GM21360 (cell line): ENCODE results near the gene NUP160.
A peak's percentile ranks its signal among the peaks of the same experiment; 100 is the strongest.
"Not testable (repeated sequence)": the region's sequence is repeated elsewhere in the genome, so short reads cannot be mapped to it uniquely, and the experiment has no call there.

Experiments used
- ATAC-seq: cut with Tn5 transposase; IDR thresholded peaks from one replicate; pipeline ENCODE4 v1.9.1; 2021; ENCODE audit warnings: mild to moderate bottlenecking, moderate library complexity; ENCODE audit not compliant: unreplicated experiment

Gene NUP160

DNA sequence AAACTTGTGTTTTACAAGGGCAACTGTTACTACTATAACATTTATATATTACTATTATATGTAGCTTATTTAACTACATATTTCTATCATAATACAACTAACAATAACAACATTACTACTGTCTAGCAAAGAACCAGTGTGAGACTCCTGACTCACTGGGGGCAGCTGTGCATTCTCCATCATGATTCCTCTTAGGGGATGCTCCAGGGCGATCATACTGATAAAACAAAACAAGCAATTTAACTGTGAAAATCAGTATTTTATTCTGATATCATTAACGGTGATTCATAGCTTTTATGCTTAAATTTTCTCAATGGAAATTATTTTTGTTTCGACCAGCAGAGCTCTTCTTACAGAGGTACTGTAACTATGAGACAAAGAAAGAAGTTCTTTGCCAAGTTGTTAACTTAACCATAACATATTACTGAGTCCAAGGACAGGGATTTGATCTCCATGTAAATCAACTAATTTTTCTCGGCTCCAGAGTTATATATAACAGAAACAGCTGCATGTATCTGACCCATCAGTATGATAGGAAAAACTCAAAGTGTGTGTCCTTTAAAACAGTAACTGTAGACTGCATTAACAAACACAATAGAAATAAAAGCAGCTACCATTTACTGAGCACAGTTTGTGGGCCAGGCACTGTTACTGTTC lies 56.2 kb downstream of the NUP160 start:
- no peak for ATAC-seq

DNA sequence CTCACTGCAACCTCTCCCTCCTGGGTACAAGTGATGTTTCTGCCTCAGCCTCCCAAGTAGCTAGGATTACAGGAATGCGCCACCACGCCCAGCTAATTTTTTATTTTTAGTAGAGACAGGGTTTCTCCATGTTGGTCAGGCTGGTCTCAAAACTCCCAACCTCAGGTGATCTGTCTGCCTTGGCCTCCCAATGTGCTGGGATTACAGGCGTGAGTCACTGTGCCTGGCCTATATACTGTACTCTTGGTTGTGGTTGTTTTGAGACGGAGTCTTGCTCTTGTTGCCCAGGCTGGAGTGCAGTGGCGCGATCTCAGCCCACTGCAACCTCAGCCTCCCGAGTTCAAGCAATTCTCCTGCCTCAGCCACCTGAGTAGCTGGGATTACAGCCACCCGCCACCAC lies 58.1 kb downstream of the NUP160 start:
- not testable (repeated sequence) for ATAC-seq

DNA sequence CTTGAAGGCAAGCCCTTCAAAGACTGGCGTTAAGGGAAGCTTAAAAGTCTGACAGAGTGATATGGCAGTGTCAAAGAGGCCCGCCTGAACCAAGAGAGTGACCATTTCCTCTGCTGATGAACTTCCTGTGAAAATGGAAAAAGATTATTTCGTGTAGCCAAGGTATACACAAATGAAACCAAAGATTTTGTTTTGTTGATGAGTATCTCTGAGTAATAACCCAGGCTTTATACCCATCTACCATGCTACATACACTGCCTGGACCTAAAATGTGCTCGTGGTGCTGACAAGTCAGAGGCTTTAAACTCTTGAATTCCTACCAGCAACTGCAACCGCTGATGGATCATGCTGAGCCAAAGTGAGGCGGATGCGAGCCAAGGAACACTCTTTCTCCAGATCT lies 60.0 kb downstream of the NUP160 start:
- ATAC-seq: no peak

DNA sequence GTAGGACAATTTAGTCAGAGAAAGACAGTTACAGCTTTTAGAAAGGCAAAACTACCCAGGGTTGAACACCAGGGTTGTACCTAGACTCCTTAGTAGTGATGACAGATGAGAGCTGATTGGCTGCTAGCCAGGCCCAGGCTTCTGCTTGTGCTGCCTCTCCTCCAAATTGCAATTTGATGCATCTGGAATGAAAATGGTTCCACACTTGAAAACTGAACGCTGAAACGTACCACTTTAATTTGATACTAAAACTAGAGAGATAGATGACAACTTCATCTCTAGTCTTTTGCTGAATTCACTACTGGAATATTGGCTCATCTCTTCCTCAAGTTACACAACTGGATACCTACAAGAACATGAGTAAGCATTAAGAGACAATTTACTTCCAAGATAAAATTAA lies 61.8 kb downstream of the NUP160 start:
- no peak for ATAC-seq

DNA sequence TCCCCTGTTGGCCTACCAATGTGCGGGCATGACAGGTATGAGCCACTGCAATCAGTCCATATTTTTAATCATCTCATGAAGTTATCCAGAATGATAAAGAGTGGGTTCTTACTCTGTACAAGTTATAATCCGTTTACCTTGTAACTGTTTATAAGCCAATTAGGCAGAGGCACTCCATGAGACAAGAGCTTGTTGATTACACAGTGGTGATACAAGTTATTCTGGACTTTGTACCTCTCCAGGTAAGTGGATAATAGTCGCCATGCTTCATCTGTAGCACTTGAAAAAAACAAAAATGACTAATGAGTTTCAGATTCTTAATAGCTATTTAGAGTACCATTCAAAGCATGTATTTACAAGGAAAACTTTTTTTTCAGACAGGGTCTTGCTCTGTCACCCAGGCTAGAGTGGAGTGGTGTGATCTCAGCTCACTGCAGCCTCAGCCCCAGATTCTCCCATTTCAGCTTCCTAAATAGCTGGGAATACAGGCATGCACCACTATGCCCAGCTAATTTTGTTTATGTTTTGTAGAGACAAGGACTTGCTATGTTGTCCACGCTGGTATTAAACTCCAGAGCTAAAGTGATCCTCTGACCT lies 63.3 kb downstream of the NUP160 start:
- ATAC-seq: no peak

DNA sequence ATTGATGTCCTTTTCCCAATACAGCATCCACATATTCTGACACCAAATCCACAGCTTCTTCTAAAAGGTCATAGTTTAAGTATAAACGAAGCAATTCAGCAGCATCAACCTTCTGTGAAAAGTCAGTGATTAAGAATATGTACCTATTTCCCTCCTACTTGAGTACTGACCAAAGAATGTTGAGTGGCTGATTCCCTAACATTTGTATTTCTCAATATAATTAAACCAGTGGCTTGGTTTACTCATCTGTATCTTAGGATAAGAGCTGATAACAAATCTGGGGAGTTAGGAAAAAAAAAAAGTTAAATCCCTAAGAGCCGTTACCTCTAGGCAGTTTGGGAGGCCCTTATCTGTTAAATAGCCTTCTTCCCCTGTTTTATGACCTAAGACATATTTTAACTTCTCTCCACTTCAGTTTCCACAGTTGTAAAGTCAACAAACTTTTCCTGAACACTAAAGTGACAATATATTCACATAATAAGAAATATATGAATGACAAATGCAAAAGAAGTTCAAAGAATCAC lies 65.0 kb downstream of the NUP160 start:
- ATAC-seq: no peak

GRCh38 chr11:47778878-47779483 lies 69.2 kb downstream of the NUP160 start:
- no peak for ATAC-seq

GRCh38 chr11:47775240-47775869 lies 72.8 kb downstream of the NUP160 start:
- ATAC-seq: no peak

- no peak for ATAC-seq
Measured at GRCh38 chr11:47773882-47774281, 74.3 kb downstream of the NUP160 start.

- not testable (repeated sequence) for ATAC-seq
Measured at GRCh38 chr11:47769556-47769955, 78.6 kb downstream of the NUP160 start.

DNA sequence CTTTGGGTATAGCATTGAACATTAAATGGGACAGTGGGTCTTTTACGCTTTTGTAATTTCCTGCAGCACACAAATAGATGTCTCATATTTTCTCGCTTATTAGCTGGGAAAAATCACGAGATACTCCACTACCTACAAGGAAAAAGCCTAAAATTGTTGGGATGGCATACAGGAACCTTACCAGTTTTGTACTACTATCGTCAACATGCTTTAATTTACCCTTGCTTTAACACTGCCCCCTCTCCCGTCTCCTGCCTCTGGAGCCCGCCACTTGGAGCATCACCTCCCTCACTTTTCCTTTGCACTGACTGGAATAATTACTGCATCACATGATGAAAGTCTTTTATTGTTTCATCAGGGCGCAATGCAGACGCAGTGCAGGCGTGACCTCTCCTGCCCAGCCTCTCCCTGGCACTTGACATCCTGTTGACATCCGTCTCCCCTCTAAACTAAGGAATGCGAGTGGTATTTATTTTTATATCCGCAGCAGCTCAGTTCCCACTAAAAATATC lies 80.0 kb downstream of the NUP160 start:
- no peak for ATAC-seq

GRCh38 chr11:47766509-47767227 lies 81.5 kb downstream of the NUP160 start:
- peak; percentile 24 for ATAC-seq

GRCh38 chr11:47765086-47765485 lies 83.1 kb downstream of the NUP160 start:
- ATAC-seq: no peak

GRCh38 chr11:47759291-47759690 lies 88.9 kb downstream of the NUP160 start:
- not testable (repeated sequence) for ATAC-seq

DNA sequence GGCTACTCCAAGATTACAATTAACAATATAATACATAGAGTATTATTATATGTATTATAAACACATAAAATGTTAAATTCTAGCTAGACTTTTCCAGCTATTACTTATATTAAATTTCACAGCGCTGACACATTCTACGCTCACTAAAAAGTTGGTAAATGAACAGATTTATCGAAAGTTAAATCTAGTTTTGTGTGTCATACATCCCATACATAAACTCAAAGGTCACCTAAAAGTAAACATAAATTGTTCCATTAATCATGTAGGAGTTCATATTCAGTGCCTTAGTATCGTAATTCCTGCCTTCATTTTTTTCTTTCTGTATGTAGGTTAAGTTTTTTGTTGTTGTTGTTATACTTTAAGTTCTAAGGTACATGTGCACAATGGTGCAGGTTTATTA lies 91.9 kb downstream of the NUP160 start:
- ATAC-seq: no peak

DNA sequence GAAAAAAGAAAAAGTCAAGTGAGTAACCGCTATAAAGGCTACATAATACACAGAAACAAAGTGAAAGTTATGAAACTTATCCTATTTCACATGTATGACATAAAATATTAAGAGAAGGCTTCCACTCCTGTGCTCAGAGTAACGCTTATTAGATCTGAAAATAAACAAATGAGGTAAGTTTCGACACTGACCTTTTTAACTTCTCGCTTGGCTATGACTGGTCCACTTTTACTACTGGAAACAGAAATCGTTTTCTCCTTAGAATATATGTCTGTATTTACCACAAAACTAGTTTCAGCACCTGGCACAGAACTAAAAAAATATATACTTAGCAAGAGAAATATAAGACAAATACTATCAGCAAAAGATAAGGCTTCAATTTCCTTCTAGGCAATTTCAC lies 97.4 kb downstream of the NUP160 start:
- ATAC-seq: no peak

DNA sequence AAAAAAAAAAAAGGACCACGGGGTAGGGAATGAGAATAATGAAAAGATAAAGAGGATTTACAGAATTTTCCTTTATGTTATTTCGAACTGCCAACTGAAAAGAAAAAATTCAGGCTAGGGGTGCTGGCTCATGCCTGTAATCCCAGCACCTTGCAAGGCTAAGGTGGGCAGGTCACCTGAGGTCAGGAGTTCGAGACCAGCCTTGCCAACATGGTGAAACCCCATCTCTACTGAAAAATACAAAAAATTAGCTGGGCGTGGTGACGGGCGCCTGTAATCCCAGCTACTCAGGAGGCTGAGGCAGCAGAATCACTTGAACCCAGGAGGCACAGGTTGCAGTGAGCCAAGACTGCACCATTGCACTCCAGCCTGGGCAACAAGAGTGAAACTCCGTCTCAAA lies 105.7 kb downstream of the NUP160 start:
- ATAC-seq: not testable (repeated sequence)

DNA sequence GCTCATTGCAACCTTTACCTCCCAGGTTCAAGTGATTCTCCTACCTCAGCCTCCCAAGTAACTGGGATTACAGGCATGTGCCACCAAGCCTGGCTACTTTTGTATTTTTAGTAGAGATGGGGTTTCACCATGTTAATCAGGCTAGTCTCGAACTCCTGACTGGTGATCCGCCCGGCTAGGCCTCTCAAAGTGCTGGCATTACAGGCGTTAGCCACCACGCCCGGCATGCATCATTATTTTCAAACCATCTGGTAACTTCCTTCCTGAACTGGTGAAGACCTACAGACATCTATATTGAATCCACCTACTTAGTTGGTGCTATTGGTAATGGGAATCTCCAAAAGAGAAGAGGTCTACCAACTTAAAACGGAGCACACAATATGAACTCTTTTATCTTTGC lies 110.3 kb downstream of the NUP160 start:
- ATAC-seq: not testable (repeated sequence)

- no peak for ATAC-seq
Measured at GRCh38 chr11:47732271-47732670, 115.9 kb downstream of the NUP160 start.

- ATAC-seq: no peak
Measured at GRCh38 chr11:47731475-47731874, 116.7 kb downstream of the NUP160 start.
